ENCODE measurements around the gene ZNF469.

ZNF469 gene

DNA sequence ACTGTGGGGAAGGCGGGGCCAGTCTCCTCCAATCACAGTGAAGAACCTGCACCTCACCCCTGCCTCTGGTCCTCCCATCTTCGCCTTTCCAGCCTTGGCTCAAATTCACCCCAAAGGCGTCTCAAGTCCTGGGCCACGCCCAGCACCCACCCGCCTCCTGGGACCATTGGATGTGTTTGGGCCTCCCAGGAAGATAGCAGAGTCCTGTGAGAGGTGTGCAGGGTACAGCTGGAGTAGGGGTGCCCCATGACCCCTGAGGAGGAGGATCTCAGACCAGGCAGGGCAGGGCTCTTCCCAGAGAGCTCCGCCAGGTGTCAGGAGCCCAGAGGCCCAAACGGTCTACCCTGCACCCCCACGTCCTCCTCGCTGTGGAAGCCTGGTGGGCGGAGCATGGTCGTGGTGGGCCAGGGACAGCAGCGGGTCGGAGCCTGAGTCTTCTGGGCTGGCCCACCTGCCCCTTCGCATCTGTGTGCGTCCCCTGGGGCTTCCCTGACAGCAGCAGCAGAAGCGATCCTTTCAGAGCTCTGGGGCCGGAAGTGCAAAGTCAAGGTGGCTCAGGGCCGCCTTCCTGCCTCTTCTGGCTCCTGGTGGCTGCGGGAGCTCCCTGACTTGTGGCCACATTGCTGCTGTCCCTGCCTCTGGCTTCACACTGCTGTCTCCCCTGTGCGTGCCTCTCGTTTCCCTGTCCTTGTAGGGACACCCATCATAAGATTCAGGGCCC, 34.9 kb upstream of the ZNF469 start:
- DNase-seq (ENCODE audit: low read depth) = no peak

GRCh38 chr16:88348377-88349152, 34.2 kb upstream of the ZNF469 start:
- no peak for DNase-seq (ENCODE audit: low read depth)

GRCh38 chr16:88349153-88349902, 33.4 kb upstream of the ZNF469 start:
- DNase-seq (ENCODE audit: low read depth) = no peak

- no peak for DNase-seq (ENCODE audit: low read depth)
Measured at GRCh38 chr16:88349903-88350900, 32.6 kb upstream of the ZNF469 start.

DNA sequence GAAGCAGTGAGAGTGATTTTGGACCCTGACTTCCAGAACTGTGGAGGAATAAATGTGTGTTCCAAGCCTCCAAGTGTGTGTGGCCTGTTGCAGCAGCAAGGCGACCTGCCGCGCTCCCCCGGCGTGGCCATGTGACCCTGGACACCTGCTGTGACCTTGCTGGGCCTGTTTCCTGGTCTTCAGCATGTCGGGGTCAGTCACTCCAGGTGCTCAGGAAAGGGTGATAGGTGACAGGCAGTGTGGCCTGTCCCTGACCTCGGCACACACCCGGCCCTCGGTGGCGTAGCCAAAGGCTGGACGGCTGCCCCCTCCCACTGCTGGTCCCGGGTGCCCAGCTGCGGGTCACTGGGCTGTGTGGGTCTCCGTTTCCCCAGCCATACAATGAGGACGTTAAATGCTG, 31.8 kb upstream of the ZNF469 start:
- DNase-seq (ENCODE audit: low read depth) = no peak

DNA sequence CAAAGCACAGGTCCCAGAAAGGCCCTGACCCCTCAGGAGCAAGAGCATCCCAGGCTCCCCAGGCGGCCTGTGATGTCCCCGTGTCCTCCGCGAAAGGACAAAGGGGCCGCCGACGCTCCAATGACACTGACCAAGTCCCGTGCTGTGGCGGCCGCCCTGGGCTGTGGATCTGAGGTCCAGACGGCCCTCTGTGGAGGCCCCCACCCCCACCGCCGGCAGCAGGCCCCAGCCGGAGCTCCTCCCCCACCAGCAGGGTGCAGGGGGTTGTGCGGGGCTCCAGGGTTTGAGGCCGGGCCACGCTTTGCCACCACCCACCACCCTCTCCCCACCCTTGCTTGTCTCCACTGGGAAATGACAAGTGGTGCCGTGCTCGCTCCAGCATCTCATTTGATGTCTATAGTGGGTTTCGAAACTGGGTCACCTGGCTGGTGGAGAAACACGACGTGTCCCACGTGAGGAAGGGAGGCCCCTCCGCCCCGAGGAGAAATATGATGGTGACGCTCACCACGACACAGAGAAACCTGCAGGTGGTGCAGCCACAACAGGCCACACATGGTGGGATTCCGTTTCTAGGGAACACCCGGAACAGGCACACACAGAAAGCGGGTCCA, 31.2 kb upstream of the ZNF469 start:
- DNase-seq (ENCODE audit: low read depth) = no peak

DNA sequence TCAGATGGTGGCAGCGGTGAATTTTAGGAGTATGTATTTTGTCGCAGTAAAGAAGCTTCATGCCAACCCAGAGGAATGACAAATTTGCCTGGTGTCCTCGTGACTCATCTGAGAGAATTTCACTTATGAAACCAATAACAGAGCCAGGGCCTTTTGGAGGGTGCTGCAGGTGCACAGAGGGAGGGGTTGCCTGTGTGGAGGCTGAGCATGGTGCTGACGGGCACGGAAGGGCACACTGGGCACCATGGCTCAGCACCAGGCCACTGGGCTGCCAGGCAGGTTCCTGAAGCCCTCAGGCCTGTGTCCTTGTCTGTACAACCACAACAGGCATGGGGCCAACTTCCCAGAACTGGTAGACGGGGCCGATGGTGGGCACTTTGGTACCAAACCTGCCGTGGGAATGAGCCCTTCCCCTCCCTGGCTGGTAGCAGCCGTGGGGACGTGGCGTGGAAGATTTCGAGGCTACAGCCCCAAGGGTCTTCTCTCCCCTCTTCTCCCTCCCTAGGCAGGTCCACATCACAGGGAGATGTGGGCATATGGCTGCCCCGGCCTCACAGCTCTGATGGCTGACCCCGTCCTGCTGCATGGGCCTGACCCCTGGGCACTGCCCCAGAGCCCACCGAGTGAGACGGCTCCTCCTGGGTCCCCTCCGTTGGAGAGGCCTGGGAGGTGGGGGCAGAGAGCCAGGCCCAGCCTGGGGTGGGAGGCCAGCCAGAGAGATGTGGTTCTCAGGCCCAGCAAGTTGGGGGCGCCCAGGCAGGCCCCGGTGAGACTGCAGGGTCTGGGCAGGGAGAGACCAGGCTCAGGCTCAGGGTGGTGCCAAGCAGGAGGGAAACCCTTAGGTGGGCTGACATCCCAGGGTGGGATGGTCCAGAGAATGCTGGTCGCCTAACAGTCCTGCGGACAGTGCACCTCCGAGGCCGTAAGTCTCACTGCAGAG, 30.2 kb upstream of the ZNF469 start:
- DNase-seq (ENCODE audit: low read depth) = no peak

DNA sequence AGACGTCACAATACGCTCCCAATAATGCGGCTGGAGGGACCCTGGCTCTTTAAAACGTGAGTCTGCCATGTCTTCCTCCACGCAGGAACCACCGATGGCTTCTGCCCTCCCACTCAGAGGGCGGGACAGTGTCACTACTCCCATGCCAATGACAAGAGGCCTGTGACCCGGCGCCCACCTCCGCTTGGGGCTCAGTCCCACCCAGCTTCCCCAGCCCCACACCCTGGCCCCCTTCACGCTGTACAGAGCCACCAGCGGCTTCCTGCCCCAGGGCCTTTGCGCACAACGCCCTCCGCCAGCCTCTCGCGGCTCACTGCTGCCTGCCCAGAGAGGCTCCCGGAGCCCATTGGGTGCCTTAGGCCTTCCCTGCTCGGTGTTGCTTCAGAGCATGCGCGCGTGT, 29.5 kb upstream of the ZNF469 start:
- DNase-seq (ENCODE audit: low read depth) = no peak

DNA sequence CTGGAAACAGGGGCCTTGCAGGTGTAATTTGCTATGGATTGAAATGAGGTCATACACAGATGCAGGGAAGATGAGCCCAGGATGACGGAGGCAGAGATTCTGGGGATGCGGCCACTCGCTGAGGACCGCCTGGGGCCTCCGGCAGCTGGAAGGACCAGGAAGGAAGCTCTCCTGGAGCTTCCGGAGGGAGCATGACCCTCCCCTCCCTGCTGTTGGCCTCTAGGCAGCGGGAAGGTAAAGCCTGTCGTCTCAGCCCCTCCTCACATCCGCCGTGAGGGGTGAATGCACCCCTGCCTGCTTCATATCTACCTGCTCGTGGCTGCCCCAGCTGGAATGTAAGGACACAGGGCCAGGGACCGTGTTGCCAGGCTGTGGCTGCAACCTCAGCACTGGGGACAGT, 29.1 kb upstream of the ZNF469 start:
- no peak for DNase-seq (ENCODE audit: low read depth)

GRCh38 chr16:88354229-88355092, 28.3 kb upstream of the ZNF469 start:
- no peak for DNase-seq (ENCODE audit: low read depth)

DNA sequence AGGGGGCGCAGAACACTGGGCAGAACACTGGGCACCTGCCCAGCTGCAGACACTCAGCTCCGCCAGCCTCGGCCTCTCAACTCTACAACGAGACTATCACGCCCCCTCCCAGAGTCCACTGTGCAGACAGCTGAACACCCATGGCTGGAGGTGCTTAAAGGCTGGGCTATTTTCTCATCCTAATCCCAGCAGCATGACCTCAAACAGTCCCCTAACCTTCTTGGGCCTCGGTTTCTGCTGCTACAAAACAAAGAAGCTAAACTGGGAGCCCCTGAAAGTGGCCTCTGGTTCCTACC, 27.7 kb upstream of the ZNF469 start:
- DNase-seq (ENCODE audit: low read depth) = no peak

DNA sequence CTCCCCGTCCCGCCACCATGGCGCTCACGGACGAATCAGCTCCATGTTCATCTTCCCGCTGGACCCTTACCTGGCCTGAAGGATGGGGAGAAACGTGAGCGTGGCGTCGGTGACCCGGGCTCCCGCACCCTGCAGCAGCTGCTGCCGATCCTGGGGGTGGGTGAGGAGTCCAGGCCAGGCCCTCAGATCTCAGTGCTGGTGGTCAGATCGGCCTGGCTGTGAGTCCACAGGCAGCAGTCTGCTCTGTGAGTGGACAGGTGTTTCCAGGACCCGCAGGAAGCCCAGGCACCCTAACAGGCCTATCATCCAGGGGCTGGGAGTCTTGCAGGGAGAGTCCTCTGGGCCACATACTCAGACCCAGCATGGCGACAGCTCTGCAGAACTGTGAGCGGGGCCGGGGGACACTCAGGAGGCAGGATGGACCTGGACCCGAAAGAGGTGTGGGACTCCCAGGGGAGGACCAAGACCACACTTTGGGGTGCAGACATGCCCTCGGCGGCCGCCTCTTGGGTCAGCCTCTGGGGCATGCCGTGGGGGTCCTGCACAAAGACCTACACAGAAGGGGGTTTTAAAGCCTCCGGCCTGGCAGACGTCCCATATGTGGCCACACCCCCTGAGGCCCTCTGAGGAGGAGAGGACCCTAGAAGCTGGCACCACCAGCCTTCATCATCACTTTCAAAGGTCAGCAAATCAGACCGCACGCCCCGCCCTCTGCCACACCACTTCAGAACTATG, 27.2 kb upstream of the ZNF469 start:
- no peak for DNase-seq (ENCODE audit: low read depth)

- no peak for DNase-seq (ENCODE audit: low read depth)
Measured at GRCh38 chr16:88356124-88356726, 26.5 kb upstream of the ZNF469 start.

- no peak for DNase-seq (ENCODE audit: low read depth)
Measured at GRCh38 chr16:88356727-88357199, 26.0 kb upstream of the ZNF469 start.

- no peak for DNase-seq (ENCODE audit: low read depth)
Measured at GRCh38 chr16:88357317-88358022, 25.3 kb upstream of the ZNF469 start.

DNA sequence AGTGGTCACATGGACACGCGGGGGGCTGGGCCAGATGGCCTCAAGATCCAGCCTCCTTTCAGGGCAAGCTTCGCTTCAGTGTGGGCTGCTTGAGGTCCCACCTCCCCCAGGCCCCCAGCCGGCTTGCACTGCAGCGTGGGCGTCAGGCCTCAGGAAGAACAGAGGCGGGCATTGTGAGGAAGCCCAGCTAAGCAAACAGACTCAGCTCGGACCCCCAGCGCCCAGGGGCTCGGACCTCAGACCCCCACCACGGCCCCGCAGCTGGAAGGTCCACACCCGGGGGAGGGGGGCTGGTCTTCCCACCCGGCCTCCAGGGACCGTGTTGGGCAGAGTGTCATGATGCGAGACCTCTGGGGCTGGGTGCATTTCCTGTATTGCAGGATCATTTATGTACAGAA, 24.7 kb upstream of the ZNF469 start:
- no peak for DNase-seq (ENCODE audit: low read depth)

- no peak for DNase-seq (ENCODE audit: low read depth)
Measured at GRCh38 chr16:88359008-88359407, 23.8 kb upstream of the ZNF469 start.
